GM19463 (cell line): ENCODE data around the gene IL18BP.

Experiments
- ATAC-seq: cut with Tn5 transposase; IDR thresholded peaks from one replicate; pipeline ENCODE4 v1.9.1; 2021; ENCODE audit warnings: mild to moderate bottlenecking, moderate library complexity; ENCODE audit not compliant: unreplicated experiment

The IL18BP gene

GRCh38 chr11:72010529-72011233, 12.0 kb downstream of the IL18BP start:
- ATAC-seq: no peak

GRCh38 chr11:72012091-72012630, 13.5 kb downstream of the IL18BP start:
- no peak for ATAC-seq

- no peak for ATAC-seq
These were observed 14.4 kb downstream of the IL18BP start for GRCh38 chr11:72012897-72013721.

- ATAC-seq: no peak
These were observed 15.3 kb downstream of the IL18BP start for GRCh38 chr11:72013765-72014711.

- ATAC-seq: no peak
These were observed 16.1 kb downstream of the IL18BP start for GRCh38 chr11:72014761-72015320.

GRCh38 chr11:72015511-72016061, 16.9 kb downstream of the IL18BP start:
- ATAC-seq: no peak

- ATAC-seq: no peak
These were observed 19.5 kb downstream of the IL18BP start for GRCh38 chr11:72018171-72018570.

GRCh38 chr11:72023335-72023734, 24.6 kb downstream of the IL18BP start:
- ATAC-seq: no peak

GRCh38 chr11:72024069-72024754, 25.5 kb downstream of the IL18BP start:
- no peak for ATAC-seq

- no peak for ATAC-seq
These were observed 27.4 kb downstream of the IL18BP start for GRCh38 chr11:72026090-72026489.

- no peak for ATAC-seq
These were observed 31.9 kb downstream of the IL18BP start for GRCh38 chr11:72030472-72031045.

- ATAC-seq: no peak
These were observed 38.0 kb downstream of the IL18BP start for GRCh38 chr11:72036687-72037086.

GRCh38 chr11:72037554-72038311, 39.0 kb downstream of the IL18BP start:
- ATAC-seq: no peak

- no peak for ATAC-seq
These were observed 39.8 kb downstream of the IL18BP start for GRCh38 chr11:72038491-72038890.

GRCh38 chr11:72039031-72039855, 40.5 kb downstream of the IL18BP start:
- ATAC-seq: no peak

- ATAC-seq: no peak
These were observed 41.2 kb downstream of the IL18BP start for GRCh38 chr11:72039856-72040401.
